Activated CD8-positive, alpha-beta memory T cell treated with anti-CD3 and anti-CD28 coated beads, Interleukin-2, amount 10 ng/mL, durations not matched to agents 7 days and 5 days (primary cell): ENCODE measurements around the gene AHR. TPM values are rescaled to one million over a fixed set of nuclear protein-coding genes. Genes with fewer than 3 reads are reported as not detected.

ENCODE experiments used
- ATAC-seq: fragments of 150-1000 bp; cut with Tn5 transposase; one replicate; pipeline ENCODE4 v1.10.0; 2021; ENCODE audit warnings: moderate library complexity
- CTCF ChIA-PET: fragments of 350-600 bp; sonication (Branson Sonifier 250); formaldehyde crosslinking; loops from one replicate; lab custom pipeline; 2021; ENCODE audit warnings: antibody characterized with exemption; lab: Charles Lee
- DNase-seq: peaks from one replicate; pipeline ENCODE4 v3.0.0-alpha.2; 2020
- H3K27ac Mint-ChIP-seq: one replicate; pipeline ENCODE4 v1.8.0; 2021; ENCODE audit warnings: mild to moderate bottlenecking, mixed read lengths
- H3K27me3 Mint-ChIP-seq: one replicate; pipeline ENCODE4 v1.8.0; 2021; ENCODE audit warnings: mixed read lengths
- H3K36me3 Mint-ChIP-seq: one replicate; pipeline ENCODE4 v1.8.0; 2021; ENCODE audit warnings: mild to moderate bottlenecking, mixed read lengths
- H3K4me1 Mint-ChIP-seq: one replicate; pipeline ENCODE4 v1.8.0; 2021; ENCODE audit warnings: mixed read lengths
- H3K4me3 Mint-ChIP-seq: one replicate; pipeline ENCODE4 v1.8.0; 2021; ENCODE audit warnings: mild to moderate bottlenecking, moderate library complexity, mixed read lengths
- H3K9me3 Mint-ChIP-seq: one replicate; pipeline ENCODE4 v1.8.0; 2022; ENCODE audit warnings: low read depth, mixed read lengths
- total RNA-seq, 2 experiments: library from RNA; stranded (reverse); gene quantifications; one replicate each; pipeline ENCODE4 v1.2.3, GENCODE V29; 2021

The AHR gene
- total RNA-seq, 2 experiments from 2014 or later = 23.8 to 46.3 TPM

DNA sequence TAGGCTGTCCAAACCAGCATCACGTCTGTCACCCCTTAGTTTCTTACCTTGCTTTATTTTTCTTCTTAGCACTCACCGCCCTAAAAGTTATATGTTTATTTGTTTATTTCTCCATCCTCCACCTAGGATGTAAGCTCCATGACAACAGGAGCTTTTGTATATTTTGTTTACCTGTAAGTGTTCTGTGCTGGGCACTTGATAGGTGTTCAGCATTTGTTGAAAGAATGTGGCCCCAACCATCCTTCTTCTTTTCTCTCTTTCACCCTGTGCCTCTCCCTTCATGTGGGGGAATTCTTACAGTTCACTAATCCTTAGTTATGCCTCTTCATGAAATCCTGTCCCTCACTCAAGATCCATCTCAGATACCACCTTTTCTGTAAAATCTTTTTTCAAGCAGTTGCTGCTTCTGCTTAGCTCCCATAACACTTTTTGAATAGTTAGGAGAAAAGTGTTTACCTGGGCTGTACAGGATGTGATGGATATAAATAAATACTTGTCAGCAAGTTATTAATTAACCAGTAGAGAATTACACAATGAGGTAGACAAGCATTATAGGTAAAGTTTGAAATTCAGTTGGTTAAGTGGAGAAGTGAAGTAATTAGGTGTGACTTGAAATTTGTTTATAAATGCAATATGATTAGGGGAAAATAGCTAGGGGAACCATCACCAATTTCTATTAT is 9.7 kb downstream of the AHR start:
- no peak for ATAC-seq
- peaks cover 26% of the 10 kb centered on the region for H3K4me1 Mint-ChIP-seq

DNA sequence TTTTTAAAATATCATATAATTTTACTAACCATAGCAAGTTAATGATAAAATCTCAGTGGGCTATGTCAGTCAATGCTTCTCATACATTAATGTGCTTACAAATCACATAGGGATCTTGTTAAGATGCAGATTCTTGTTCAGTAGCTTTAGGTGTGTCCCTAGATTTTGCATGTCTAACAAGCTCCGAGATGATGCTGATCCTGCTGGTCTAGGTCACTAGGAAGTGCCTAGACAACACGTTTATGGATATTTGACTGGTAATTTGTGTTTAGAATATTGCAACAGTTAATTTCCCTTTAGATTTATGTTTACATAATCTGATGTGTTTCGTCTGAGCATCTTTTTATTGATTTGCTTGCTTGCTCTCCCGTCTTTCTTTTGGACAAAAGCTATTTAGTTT is 12.7 kb downstream of the AHR start:
- DNase-seq = no peak
- ATAC-seq = no peak
- no peak overlapping the region for H3K4me3 Mint-ChIP-seq

More for the DNA sequence above, 9.7 kb downstream of the AHR start:
- no peak overlapping the region for H3K4me3 Mint-ChIP-seq
- no peaks in the 10 kb centered on the region for H3K27me3 Mint-ChIP-seq
- CTCF ChIA-PET = interaction anchor here (1.1 kb wide), 1 partner anchor 325 kb away, joined by 4 read pairs; no protein-coding TSS in a partner anchor
- DNase-seq = no peak
- peaks cover 12% of the 10 kb centered on the region for H3K36me3 Mint-ChIP-seq
- no peak overlapping the region for H3K27ac Mint-ChIP-seq
- no peaks in the 10 kb centered on the region for H3K9me3 Mint-ChIP-seq

DNA sequence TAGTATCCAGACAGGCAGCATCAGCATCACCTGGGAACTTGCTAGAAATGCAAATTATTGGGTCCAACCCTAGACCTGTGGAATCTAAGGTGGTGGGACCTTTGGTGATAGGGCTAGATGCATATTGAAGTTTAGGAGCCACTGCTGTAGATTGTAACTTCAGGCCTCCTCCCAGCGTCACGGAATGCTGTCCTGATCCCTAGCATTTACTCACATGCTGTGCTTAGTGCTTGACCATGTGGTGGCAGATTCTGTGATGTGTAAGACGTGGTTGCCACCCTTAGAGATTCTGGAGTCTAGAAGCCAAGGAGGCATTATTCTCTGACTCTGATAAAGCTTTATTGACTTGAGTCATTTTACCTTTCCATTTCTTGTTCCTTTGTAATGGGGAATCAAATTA is 13.5 kb downstream of the AHR start:
- DNase-seq = no peak
- CTCF ChIA-PET = no interaction called here
- no peak overlapping the region for H3K4me3 Mint-ChIP-seq
- peaks cover 7% of the 10 kb centered on the region for H3K4me1 Mint-ChIP-seq
- H3K27me3 Mint-ChIP-seq = no peaks in the 10 kb centered on the region
- no peaks in the 10 kb centered on the region for H3K9me3 Mint-ChIP-seq
- peaks cover 24% of the 10 kb centered on the region for H3K36me3 Mint-ChIP-seq
- no peak for ATAC-seq
- no peak overlapping the region for H3K27ac Mint-ChIP-seq

More for the DNA sequence above, 12.7 kb downstream of the AHR start:
- Mint-ChIP-seq H3K27me3 (no peaks in the 10 kb centered on the region), H3K36me3 (peaks cover 18% of the 10 kb centered on the region), H3K9me3 (no peaks in the 10 kb centered on the region), H3K27ac (no peak overlapping the region), H3K4me1 (peaks cover 7% of the 10 kb centered on the region)
- CTCF ChIA-PET = interaction anchor here (0.9 kb wide), 1 partner anchor 328 kb away, joined by 3 read pairs; no protein-coding TSS in a partner anchor

DNA sequence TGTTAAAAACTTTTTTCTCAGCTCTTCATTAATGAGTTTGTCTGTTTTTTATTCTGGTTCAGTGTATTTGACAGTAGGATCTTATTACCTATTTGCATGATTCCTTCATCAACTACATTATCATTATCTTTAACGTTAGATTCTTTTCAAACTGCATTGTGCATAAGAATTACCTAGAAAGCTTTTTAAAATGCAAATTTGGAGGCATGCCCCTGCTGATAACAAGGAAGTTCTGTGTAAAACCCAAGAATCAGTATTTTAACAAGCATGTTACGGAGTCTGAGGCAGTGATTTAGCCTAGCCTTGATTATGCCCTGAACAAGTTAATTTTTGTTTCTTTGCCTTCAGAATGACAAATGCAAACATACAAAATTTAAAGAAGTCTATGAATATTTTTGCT is 14.2 kb downstream of the AHR start:
- no peaks in the 10 kb centered on the region for H3K9me3 Mint-ChIP-seq
- ATAC-seq = no peak
- H3K4me3 Mint-ChIP-seq = no peak overlapping the region
- CTCF ChIA-PET = no interaction called here
- no peak for DNase-seq
- no peaks in the 10 kb centered on the region for H3K27me3 Mint-ChIP-seq
- H3K36me3 Mint-ChIP-seq = peaks cover 26% of the 10 kb centered on the region
- H3K4me1 Mint-ChIP-seq = peaks cover 7% of the 10 kb centered on the region
- no peak overlapping the region for H3K27ac Mint-ChIP-seq

DNA sequence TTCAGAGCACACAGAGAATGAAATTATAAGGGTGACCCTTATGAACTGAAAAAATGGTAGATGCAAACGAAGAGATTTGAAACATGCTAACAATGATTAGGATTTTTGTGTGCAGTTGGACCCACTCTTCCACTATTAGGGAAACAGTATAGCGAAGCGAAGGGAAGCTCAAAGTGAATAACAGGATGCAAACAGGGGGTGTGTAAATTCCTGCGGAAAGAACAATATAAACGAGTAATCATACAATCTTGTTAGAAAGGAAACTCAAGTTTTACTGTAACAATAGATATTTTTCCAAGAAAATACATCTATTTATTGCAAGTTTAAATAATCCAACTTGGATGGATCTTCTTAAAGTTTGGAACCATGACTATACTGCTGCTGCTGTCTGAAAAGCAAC is 14.7 kb downstream of the AHR start:
- ATAC-seq = no peak
- CTCF ChIA-PET = no interaction called here
- Mint-ChIP-seq H3K4me1 (peaks cover 7% of the 10 kb centered on the region), H3K4me3 (no peak overlapping the region), H3K27ac (no peak overlapping the region), H3K27me3 (no peaks in the 10 kb centered on the region), H3K36me3 (peaks cover 27% of the 10 kb centered on the region), H3K9me3 (no peaks in the 10 kb centered on the region)
- no peak for DNase-seq

DNA sequence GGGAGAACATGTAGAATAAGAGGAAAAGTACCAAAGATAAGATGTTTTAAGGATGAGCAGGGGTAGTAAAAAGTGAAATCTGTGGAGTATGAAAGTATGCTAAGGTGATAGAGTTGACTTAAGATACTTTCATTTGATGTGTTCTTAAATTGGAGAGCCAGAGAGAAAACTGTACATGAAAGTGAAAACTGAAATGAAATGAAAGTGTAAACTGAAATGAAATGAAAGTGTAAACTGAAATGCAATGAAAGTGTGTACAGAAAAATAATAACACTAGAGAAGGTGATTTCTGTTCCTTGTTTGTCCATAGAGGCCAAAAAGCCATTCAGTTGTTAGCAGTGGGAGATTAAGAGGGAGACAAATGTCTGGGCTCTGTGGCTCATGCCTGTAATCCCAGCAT is 17.5 kb downstream of the AHR start:
- Mint-ChIP-seq H3K4me1 (peaks cover 9% of the 10 kb centered on the region), H3K36me3 (peaks cover 30% of the 10 kb centered on the region), H3K27ac (no peak overlapping the region), H3K9me3 (no peaks in the 10 kb centered on the region), H3K4me3 (no peak overlapping the region), H3K27me3 (no peaks in the 10 kb centered on the region)
- CTCF ChIA-PET = no interaction called here
- DNase-seq (no peak), ATAC-seq (no peak)

DNA sequence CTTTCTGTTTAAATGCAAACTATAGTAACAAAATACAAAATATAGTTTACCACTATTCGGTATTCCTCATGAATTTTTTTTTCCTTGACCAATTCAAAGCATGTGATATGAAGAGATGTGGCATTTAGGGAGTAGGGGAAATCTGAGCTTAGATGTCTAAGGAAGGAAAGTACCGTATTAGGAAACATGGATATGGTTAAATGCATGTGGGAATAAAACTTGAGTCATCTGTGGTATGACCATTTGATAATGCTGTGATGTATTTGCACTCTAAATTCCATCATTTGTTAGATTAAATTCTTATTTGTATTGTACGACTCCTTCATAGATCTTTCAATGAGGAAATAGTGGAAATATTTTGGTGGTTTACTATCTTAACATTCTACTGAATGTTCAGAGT is 19.7 kb downstream of the AHR start:
- CTCF ChIA-PET = no interaction called here
- H3K4me1 Mint-ChIP-seq = peaks cover 9% of the 10 kb centered on the region
- peaks cover 28% of the 10 kb centered on the region for H3K36me3 Mint-ChIP-seq
- H3K9me3 Mint-ChIP-seq = no peaks in the 10 kb centered on the region
- H3K4me3 Mint-ChIP-seq = no peak overlapping the region
- no peaks in the 10 kb centered on the region for H3K27me3 Mint-ChIP-seq
- ATAC-seq (no peak), DNase-seq (no peak)
- H3K27ac Mint-ChIP-seq = no peak overlapping the region

DNA sequence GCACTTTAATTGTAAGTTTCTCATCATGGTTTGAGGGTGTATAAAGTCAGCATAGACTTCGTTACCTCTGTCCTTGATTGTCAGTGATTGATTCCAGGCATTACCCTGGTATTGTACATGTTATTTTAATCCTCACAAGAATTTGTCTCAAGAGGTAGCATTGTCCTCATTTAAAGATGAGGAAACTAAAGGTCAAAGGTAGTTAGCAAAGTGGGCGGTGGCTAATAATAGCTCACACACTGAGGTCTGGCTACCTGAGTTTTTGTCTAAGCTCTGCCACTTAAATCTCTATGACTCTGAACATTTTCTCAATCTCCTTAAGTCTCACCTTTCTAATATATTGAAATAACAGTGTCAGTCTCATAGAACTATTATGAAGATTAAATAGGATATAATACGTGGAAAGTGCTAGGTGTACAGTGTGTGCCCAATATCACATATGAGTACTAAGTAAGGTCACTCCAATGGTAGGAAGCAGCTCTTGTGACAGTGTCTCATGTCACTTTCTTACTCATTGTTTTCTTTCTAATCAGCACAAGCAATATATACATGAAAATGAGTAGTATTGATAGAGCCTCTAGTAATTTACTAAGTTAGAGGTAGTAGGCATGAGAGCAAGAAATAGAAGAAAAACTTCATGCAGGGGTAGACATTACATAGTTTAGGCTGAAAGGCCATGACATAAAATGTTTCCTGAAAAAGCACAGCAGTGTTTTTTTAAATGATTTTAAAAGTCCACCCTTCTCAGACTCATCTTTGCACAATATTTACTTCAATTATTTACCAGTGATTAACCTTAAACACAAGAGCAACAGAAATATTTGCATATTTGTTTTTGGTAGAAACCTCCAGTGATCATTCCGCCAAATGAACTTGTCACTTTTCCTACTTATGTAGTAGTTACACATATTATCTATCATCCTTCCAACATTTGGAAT is 21.0 kb downstream of the AHR start:
- CTCF ChIA-PET = no interaction called here
- H3K4me1 Mint-ChIP-seq = peaks cover 9% of the 10 kb centered on the region
- no peaks in the 10 kb centered on the region for H3K9me3 Mint-ChIP-seq
- no peak for DNase-seq
- no peaks in the 10 kb centered on the region for H3K27me3 Mint-ChIP-seq
- H3K36me3 Mint-ChIP-seq = peaks cover 29% of the 10 kb centered on the region
- no peak for ATAC-seq
- no peak overlapping the region for H3K4me3 Mint-ChIP-seq
- H3K27ac Mint-ChIP-seq = no peak overlapping the region

DNA sequence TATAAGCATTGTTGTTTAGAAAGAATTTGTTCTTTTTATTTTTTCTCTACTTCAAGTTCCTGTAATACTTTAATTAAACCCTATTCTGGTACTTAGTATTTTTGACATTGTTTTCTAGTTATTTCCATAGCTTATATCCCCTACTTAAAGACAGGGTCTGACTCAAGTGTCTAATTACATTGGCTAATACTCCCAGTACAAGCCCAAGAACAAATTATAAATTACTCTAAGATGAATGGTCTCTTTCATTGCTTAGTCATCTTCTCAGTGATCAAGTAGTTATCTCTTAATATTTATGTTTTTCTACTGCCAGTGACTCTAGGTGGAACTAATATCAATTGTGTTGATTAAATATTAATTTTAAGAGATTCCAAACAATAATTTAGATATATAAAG is 21.6 kb downstream of the AHR start:
- peaks cover 30% of the 10 kb centered on the region for H3K36me3 Mint-ChIP-seq
- CTCF ChIA-PET = no interaction called here
- ATAC-seq (no peak), DNase-seq (no peak)
- H3K4me3 Mint-ChIP-seq = no peak overlapping the region
- peaks cover 9% of the 10 kb centered on the region for H3K4me1 Mint-ChIP-seq
- H3K27me3 Mint-ChIP-seq = no peaks in the 10 kb centered on the region
- no peaks in the 10 kb centered on the region for H3K9me3 Mint-ChIP-seq
- no peak overlapping the region for H3K27ac Mint-ChIP-seq

DNA sequence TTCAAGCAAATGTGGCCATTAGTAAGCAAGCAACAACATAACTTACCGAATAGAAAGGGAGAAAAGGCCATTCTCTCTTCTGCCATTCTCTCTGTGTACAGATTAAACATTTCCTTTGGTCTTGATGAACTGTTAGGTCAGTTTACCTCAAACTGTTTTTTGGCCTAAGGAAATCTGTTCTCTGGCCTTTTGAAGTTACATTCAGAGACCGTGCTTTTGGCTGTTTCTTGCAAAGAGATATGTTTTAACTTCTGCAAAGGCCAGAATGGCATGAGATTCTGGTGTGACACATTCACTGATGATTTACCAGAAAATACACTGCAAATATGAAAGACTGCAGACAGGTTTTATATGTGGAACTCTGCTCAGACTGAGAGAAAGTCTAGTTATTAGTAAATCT is 22.2 kb downstream of the AHR start:
- Mint-ChIP-seq H3K4me1 (peaks cover 7% of the 10 kb centered on the region), H3K4me3 (no peak overlapping the region), H3K9me3 (no peaks in the 10 kb centered on the region), H3K27me3 (no peaks in the 10 kb centered on the region), H3K36me3 (peaks cover 34% of the 10 kb centered on the region), H3K27ac (no peak overlapping the region)
- no peak for ATAC-seq
- CTCF ChIA-PET = no interaction called here
- no peak for DNase-seq

DNA sequence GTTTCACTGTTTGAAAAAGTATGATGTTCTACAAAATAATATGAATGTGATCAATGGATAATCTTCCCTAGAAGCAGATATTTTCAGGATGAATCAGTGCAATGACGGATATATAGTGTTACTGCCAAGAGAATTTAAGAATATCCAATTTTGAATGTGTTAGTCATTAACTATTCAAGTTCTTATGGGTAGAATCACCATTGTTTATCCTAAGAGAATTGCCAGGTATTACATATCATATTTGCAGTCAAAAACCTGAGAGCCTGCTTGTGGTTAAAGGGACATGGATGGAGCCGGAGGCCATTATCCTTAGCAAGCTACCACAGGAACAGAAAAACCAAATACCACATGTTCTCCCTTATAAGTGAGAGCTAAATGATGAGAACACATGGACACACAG is 26.9 kb downstream of the AHR start:
- no peaks in the 10 kb centered on the region for H3K4me1 Mint-ChIP-seq
- peaks cover 40% of the 10 kb centered on the region for H3K36me3 Mint-ChIP-seq
- no peak for DNase-seq
- ATAC-seq = no peak
- H3K9me3 Mint-ChIP-seq = no peaks in the 10 kb centered on the region
- no peak overlapping the region for H3K27ac Mint-ChIP-seq
- no peak overlapping the region for H3K4me3 Mint-ChIP-seq
- no peaks in the 10 kb centered on the region for H3K27me3 Mint-ChIP-seq
- CTCF ChIA-PET = no interaction called here

DNA sequence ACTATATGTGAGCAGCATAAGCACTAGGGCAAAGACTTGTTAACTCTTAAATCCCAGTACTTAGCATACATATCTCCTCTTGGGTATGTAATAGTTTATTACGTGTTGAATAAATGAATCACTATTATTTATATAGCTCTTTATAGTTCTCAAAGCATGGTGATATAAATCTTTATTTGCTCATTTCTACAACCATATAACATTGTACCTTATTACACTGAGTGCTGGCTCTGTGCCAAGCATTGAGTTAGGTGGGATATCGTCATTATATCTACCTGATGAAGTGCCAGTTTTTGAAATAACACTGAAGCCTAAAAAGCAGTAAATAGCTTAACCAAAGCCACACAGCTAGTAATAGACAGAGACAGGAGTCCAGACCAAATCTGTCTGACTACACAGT is 27.9 kb downstream of the AHR start:
- H3K27ac Mint-ChIP-seq = no peak overlapping the region
- no peaks in the 10 kb centered on the region for H3K9me3 Mint-ChIP-seq
- no peak for ATAC-seq
- peaks cover 44% of the 10 kb centered on the region for H3K36me3 Mint-ChIP-seq
- CTCF ChIA-PET = no interaction called here
- H3K27me3 Mint-ChIP-seq = no peaks in the 10 kb centered on the region
- no peak for DNase-seq
- H3K4me3 Mint-ChIP-seq = no peak overlapping the region
- H3K4me1 Mint-ChIP-seq = no peaks in the 10 kb centered on the region

DNA sequence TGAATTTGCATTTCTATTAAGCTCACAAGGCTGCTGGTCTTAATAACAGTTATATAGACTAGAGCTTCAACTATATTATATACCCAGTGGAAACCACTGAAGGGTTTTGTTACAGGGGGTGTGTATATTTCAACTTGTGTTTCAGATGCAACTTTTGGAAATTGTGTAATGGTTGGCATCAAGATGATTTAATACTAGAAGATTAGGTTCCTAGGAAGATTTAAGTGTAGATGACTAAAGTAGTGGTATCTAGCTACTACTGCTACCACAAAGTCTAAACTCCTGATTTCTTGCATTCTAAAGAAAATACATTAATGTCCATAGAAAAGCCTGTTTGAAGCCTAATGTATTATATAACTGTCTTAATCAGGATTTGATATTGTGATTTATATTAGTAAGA is 30.2 kb downstream of the AHR start:
- DNase-seq (no peak), ATAC-seq (no peak)
- no peaks in the 10 kb centered on the region for H3K9me3 Mint-ChIP-seq
- no peak overlapping the region for H3K4me3 Mint-ChIP-seq
- no peak overlapping the region for H3K27ac Mint-ChIP-seq
- no peaks in the 10 kb centered on the region for H3K27me3 Mint-ChIP-seq
- peaks cover 50% of the 10 kb centered on the region for H3K36me3 Mint-ChIP-seq
- CTCF ChIA-PET = no interaction called here
- no peaks in the 10 kb centered on the region for H3K4me1 Mint-ChIP-seq

DNA sequence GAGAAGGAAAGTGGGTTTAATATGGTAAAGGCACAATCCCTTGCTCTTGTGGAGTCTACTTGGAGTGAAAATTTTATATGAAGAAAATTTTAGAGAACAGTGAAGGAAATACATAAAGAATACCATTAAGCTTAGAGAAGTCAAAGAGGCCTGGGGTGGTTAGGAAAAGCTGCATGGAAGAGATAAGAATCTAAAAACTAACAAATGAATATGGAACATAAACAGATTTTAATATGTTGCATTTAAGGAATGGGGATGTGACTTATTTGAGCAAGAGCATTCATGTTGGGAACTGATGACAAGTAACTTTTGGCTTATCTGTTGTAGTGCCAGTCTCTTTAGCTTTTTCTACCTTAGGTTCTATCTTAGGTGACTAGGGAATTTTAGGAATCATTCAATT is 31.0 kb downstream of the AHR start:
- Mint-ChIP-seq H3K9me3 (no peaks in the 10 kb centered on the region), H3K4me3 (no peak overlapping the region), H3K4me1 (no peaks in the 10 kb centered on the region), H3K27ac (no peak overlapping the region), H3K36me3 (peaks cover 52% of the 10 kb centered on the region), H3K27me3 (no peaks in the 10 kb centered on the region)
- CTCF ChIA-PET = interaction anchor here (0.6 to 2.1 kb wide), 3 partner anchors 11 to 63 kb away, joined by 3 to 4 read pairs (median 3); no protein-coding TSS in a partner anchor
- ATAC-seq (no peak), DNase-seq (no peak)
